NT2/D1 (cell line): Measurements from ENCODE around the gene DNAJB6.

Source experiments
- YY1 ChIP-seq: IDR thresholded peaks from 2 replicates; pipeline ENCODE4 v1.6.1; 2011; ENCODE audit not compliant: insufficient read length, insufficient read depth
- ZNF274 ChIP-seq: IDR thresholded peaks from 2 replicates; pipeline ENCODE4 v1.6.1; 2011; ENCODE audit warnings: mild to moderate bottlenecking, low read depth, low read length

DNA sequence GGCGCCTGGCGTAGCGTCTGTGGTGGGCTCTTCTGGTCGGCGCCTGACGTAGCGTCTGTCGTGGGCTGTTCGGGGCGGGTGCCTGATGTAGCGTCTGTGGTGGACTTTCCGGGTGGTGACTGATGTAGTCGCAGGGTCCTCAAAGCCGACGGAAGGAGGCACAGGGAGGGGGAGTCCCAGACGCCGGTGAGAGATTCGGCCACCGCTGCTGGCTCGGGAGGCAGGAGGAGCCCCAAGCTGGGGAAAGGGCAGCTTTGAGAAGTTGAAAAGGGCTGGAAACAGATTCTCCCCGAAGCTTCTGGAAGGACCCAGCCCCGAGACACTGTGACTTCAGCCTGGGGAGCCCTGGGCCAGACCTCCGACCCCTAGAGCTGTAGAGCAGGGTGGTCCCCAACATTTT, 105.7 kb downstream of the DNAJB6 start:
- no peak for TF ChIP-seq ZNF274
- TF ChIP-seq YY1 = no peak
